Fibroblast of lung (primary cell): ENCODE measurements around the gene PIK3CD. TPM values are rescaled to one million over a fixed set of nuclear protein-coding genes. Genes with fewer than 3 reads are reported as not detected.

ENCODE experiments used
- DNase-seq, 2 donors: peaks; one replicate each; pipeline versions ENCODE4 v3.0.0 to v3.0.0-alpha.2; 2010; ENCODE audit warnings: low read depth in 2 of 2
- H2AFZ ChIP-seq: 2 replicates; pipeline ENCODE4 v1.5.1; 2012; ENCODE audit warnings: low read length, control low read depth, inconsistent platforms
- H3K27ac ChIP-seq: 2 replicates; pipeline ENCODE4 v1.5.1; 2011; ENCODE audit warnings: low read length, control low read depth; ENCODE audit not compliant: insufficient read depth
- H3K27me3 ChIP-seq: 2 replicates; pipeline ENCODE4 v1.5.1; 2011; ENCODE audit warnings: mild to moderate bottlenecking, low read length; ENCODE audit not compliant: control insufficient read depth, insufficient read depth
- H3K36me3 ChIP-seq: 2 replicates; pipeline ENCODE4 v1.5.1; 2011; ENCODE audit warnings: low read length; ENCODE audit not compliant: control insufficient read depth, insufficient read depth
- H3K4me1 ChIP-seq: 2 replicates; pipeline ENCODE4 v1.5.1; 2011; ENCODE audit warnings: low read length; ENCODE audit not compliant: control insufficient read depth, insufficient read depth; ENCODE audit errors: extremely low read depth
- H3K4me2 ChIP-seq: 2 replicates; pipeline ENCODE4 v1.5.1; 2011; ENCODE audit warnings: low read length, control low read depth; ENCODE audit not compliant: insufficient read depth; ENCODE audit errors: extremely low read depth
- H3K4me3 ChIP-seq, 4 experiments: fragments of 200-600 bp in 1 of 4; sonication (generic) in 1 of 4; replicated peaks in 1 of 4; 2 replicates each; pipeline ENCODE4 v1.5.1; 2011 to 2016; ENCODE audit warnings: low read length in 4 of 4, low read depth in 3 of 4, mild to moderate bottlenecking in 3 of 4, control low read depth in 2 of 4, inconsistent platforms in 1 of 4, mixed read lengths in 1 of 4; ENCODE audit not compliant: insufficient read depth in 1 of 4; ENCODE audit errors: control extremely low read depth in 1 of 4
- H3K79me2 ChIP-seq: 2 replicates; pipeline ENCODE4 v1.5.1; 2012; ENCODE audit warnings: mild to moderate bottlenecking, low read length, inconsistent platforms; ENCODE audit not compliant: control insufficient read depth, insufficient read depth
- H3K9ac ChIP-seq: 2 replicates; pipeline ENCODE4 v1.5.1; 2011; ENCODE audit warnings: mild to moderate bottlenecking, low read length, control low read depth; ENCODE audit not compliant: insufficient read depth
- H3K9me3 ChIP-seq: 2 replicates; pipeline ENCODE4 v1.5.1; 2012; ENCODE audit warnings: low read depth, low read length; ENCODE audit not compliant: control insufficient read depth, insufficient read depth
- H4K20me1 ChIP-seq: 2 replicates; pipeline ENCODE4 v1.5.1; 2011; ENCODE audit warnings: low read length; ENCODE audit not compliant: control insufficient read depth, insufficient read depth; ENCODE audit errors: extremely low read depth
- CTCF ChIP-seq, 2 donors: IDR thresholded peaks in 1 of 2; conservative IDR thresholded peaks in 1 of 2; 1 replicate in 1 of 2; 2 replicates in 1 of 2; pipeline ENCODE4 v1.5.1; 2011 to 2012; ENCODE audit warnings: low read length in 2 of 2, control low read depth in 1 of 2, inconsistent platforms in 1 of 2, low read depth in 1 of 2, mild to moderate bottlenecking in 1 of 2
- EZH2 ChIP-seq: IDR thresholded peaks from 2 replicates; pipeline ENCODE4 v1.5.1; 2012; ENCODE audit warnings: low read length, control low read depth, mild to moderate bottlenecking; ENCODE audit errors: missing control alignments
- polyA plus RNA-seq, 2 donors: library from polyadenylated mRNA; depleted of rRNA in 1 of 2; stranded (reverse) in 1 of 2; unstranded in 1 of 2; fragments of >200 nt; gene quantifications; 2 replicates each; pipeline ENCODE4 v1.2.1, GENCODE V29; 2011 to 2012; ENCODE audit warnings: missing spikeins in 1 of 2
- total RNA-seq: library from RNA; depleted of rRNA; stranded (reverse); fragments of >200 nt; gene quantifications from 2 replicates; pipeline ENCODE4 v1.2.1, GENCODE V29; 2014

The PIK3CD gene
- total and polyA plus RNA-seq, 2 donors (not counting 1 experiment from before 2014, with no cell fraction given): 2.8 to 6.4 TPM

GRCh38 chr1:9726905-9727595 is 75.5 kb downstream of the PIK3CD start:
- DNase-seq: no peak
- Histone ChIP-seq H2AFZ (no peak overlapping the region), H4K20me1 (no peaks in the 10 kb centered on the region), H3K9ac (no peak overlapping the region), H3K9me3 (no peaks in the 10 kb centered on the region), H3K27me3 (no peaks in the 10 kb centered on the region), H3K79me2 (no peaks in the 10 kb centered on the region), H3K4me1 (no peaks in the 10 kb centered on the region), H3K36me3 (peaks cover 25% of the 10 kb centered on the region), H3K4me2 (no peak overlapping the region), H3K27ac (no peak overlapping the region), H3K4me3 (no peak overlapping the region)
- TF ChIP-seq EZH2 (no peak), CTCF (conservative IDR thresholded peaks at IDR 0.05 in 1 of 2, IDR thresholded peaks at IDR 0.05 in 1 of 2; ENCODE audit: low read depth in 1 of 2, low read length in 2 of 2) (no peak)

GRCh38 chr1:9728451-9729295 is 77.1 kb downstream of the PIK3CD start:
- H3K4me1 ChIP-seq: no peaks in the 10 kb centered on the region
- H3K4me3 ChIP-seq: no peak overlapping the region
- no peaks in the 10 kb centered on the region for H3K9me3 ChIP-seq
- H3K4me2 ChIP-seq: no peak overlapping the region
- no peak overlapping the region for H2AFZ ChIP-seq
- H4K20me1 ChIP-seq: no peaks in the 10 kb centered on the region
- no peaks in the 10 kb centered on the region for H3K27me3 ChIP-seq
- H3K9ac ChIP-seq: no peak overlapping the region
- no peak overlapping the region for H3K27ac ChIP-seq
- DNase-seq: no peak
- no peaks in the 10 kb centered on the region for H3K79me2 ChIP-seq
- peaks cover 23% of the 10 kb centered on the region for H3K36me3 ChIP-seq
- TF ChIP-seq CTCF (conservative IDR thresholded peaks at IDR 0.05 in 1 of 2, IDR thresholded peaks at IDR 0.05 in 1 of 2; ENCODE audit: low read depth in 1 of 2, low read length in 2 of 2) (no peak), EZH2 (no peak)

- Histone ChIP-seq H4K20me1 (no peaks in the 10 kb centered on the region), H3K4me3 (no peak overlapping the region), H3K27ac (no peak overlapping the region), H3K9ac (no peak overlapping the region), H3K4me2 (no peak overlapping the region), H3K36me3 (peaks cover 25% of the 10 kb centered on the region), H3K27me3 (no peaks in the 10 kb centered on the region), H3K4me1 (no peaks in the 10 kb centered on the region), H3K79me2 (no peaks in the 10 kb centered on the region), H3K9me3 (no peaks in the 10 kb centered on the region), H2AFZ (no peak overlapping the region)
- TF ChIP-seq EZH2 (no peak), CTCF (conservative IDR thresholded peaks at IDR 0.05 in 1 of 2, IDR thresholded peaks at IDR 0.05 in 1 of 2; ENCODE audit: low read depth in 1 of 2, low read length in 2 of 2) (no peak)
- no peak for DNase-seq
Measured at GRCh38 chr1:9729523-9729922, 78.0 kb downstream of the PIK3CD start.
